Panc1 (cell line): Measurements from ENCODE around the gene LUZP2.

ENCODE experiments used
- CTCF ChIP-seq: fragments of 450-650 bp; IDR thresholded peaks from 2 replicates; pipeline ENCODE4 v1.5.1; 2017; ENCODE audit warnings: mild to moderate bottlenecking
- POLR2AphosphoS5 ChIP-seq: IDR thresholded peaks from 2 replicates; pipeline ENCODE4 v1.6.1; 2012; ENCODE audit warnings: mild to moderate bottlenecking, low read depth, low read length, moderate library complexity
- REST ChIP-seq, 2 experiments: IDR thresholded peaks; 2 replicates each; pipeline ENCODE4 v1.6.1; 2011 to 2012; ENCODE audit warnings: low read depth in 2 of 2, control low read depth in 1 of 2, low read length in 1 of 2, mild to moderate bottlenecking in 1 of 2, moderate library complexity in 1 of 2; ENCODE audit not compliant: insufficient read depth in 1 of 2
- SIN3A ChIP-seq: IDR thresholded peaks from 2 replicates; pipeline ENCODE4 v1.6.1; 2012; ENCODE audit warnings: low read depth, mild to moderate bottlenecking, low read length, moderate library complexity, borderline replicate concordance; ENCODE audit not compliant: insufficient read depth
- TCF7L2 ChIP-seq: IDR thresholded peaks from 2 replicates; pipeline ENCODE4 v1.6.1; 2011; ENCODE audit warnings: mild to moderate bottlenecking, low read depth, low read length, inconsistent platforms

GRCh38 chr11:24819863-24820434 is 323.1 kb downstream of the LUZP2 start:
- no peak for TF ChIP-seq CTCF
- TF ChIP-seq REST (IDR thresholded peaks at IDR 0.05; ENCODE audit: insufficient read depth in 1 of 2, low read depth in 2 of 2, low read length in 1 of 2) = no peak
- TF ChIP-seq POLR2AphosphoS5 = no peak
- TF ChIP-seq SIN3A = no peak
- no peak for TF ChIP-seq TCF7L2
